DOHH2 (cell line): ENCODE results near the gene PIM3.

ENCODE experiments used
- CTCF ChIP-seq: fragments of 200-600 bp; sonication (generic); IDR thresholded peaks from one replicate; pipeline ENCODE4 v1.5.1; 2014; ENCODE audit warnings: antibody characterized with exemption, mild to moderate bottlenecking, low read depth, low read length; ENCODE audit not compliant: poor library complexity, severe bottlenecking
- EZH2phosphoT487 ChIP-seq: fragments of 200-600 bp; sonication (generic); IDR thresholded peaks from 2 replicates; pipeline ENCODE4 v1.6.1; 2017; ENCODE audit warnings: borderline replicate concordance, mild to moderate bottlenecking, antibody characterized with exemption, low read length, moderate library complexity, mixed read lengths

DNA sequence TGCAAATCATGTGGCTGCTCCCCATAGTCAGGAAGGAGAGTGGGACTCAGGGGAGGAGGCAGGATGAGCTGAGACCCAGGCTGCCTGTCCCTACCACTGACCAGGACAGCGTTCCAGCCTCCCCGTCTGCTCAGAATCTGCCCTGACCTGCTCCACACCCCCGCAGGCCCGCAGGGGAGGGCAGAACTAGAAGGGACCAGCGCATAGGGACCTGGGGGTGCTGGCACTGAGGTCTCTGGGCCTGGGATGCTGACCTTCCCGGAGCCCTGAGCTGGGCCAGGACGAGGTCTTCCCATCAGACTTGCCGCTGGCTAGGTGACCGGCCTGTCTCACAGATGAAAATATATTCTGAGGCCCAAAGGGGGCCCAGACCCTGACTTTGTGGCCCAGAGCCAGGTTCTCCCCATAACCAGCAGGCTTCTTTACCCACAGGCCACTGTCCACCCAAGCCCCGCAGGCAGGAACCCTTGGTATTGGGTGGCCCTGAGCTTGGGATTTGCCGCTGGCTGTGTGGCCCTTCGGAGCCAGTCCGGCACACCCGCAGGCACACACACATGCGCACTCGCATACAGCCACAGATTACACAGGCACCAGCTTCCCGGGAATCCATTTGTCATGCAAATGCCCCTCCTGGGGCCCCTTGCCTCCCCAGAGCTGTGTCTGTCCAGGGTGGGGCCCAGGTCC, 13.8 kb upstream of the PIM3 start:
- TF ChIP-seq CTCF (no peak), EZH2phosphoT487 (no peak)
